Heart right ventricle (tissue), 16 donors: ENCODE results near the gene FYB1. TPM values are rescaled to one million over a fixed set of nuclear protein-coding genes. Genes with fewer than 3 reads are reported as not detected.

Experiments used
- ATAC-seq, 8 donors: fragments of 200-7000 bp; cut with Tn5 transposase; one replicate each; pipeline ENCODE4 v1.9.1; 2020; ENCODE audit warnings: mild to moderate bottlenecking in 8 of 8, moderate library complexity in 8 of 8, moderate number of reproducible peaks in 1 of 8
- DNase-seq, 2 donors: peaks; one replicate each; pipeline ENCODE4 v3.0.0-alpha.2; 2020
- H3K27ac ChIP-seq, 10 donors: fragments of 200-600 bp; sonication (generic) in 2 of 10; one replicate each; pipeline versions ENCODE4 v1.5.0 to v1.8.0; 2020 to 2022; ENCODE audit warnings: mild to moderate bottlenecking in 3 of 10
- H3K27me3 ChIP-seq, 7 donors: fragments of 200-600 bp; one replicate each; pipeline ENCODE4 v1.8.0; 2021 to 2022; ENCODE audit warnings: mild to moderate bottlenecking in 2 of 7
- H3K36me3 ChIP-seq, 9 donors: fragments of 200-600 bp; sonication (generic) in 1 of 9; one replicate each; pipeline versions ENCODE4 v1.5.0 to v1.8.0; 2020 to 2022; ENCODE audit warnings: mild to moderate bottlenecking in 2 of 9
- H3K4me1 ChIP-seq, 9 donors: fragments of 200-600 bp; sonication (generic) in 1 of 9; one replicate each; pipeline versions ENCODE4 v1.5.0 to v1.8.0; 2020 to 2022; ENCODE audit warnings: mild to moderate bottlenecking in 4 of 9
- H3K4me3 ChIP-seq, 10 donors: fragments of 200-600 bp; sonication (generic) in 2 of 10; one replicate each; pipeline versions ENCODE4 v1.5.0 to v1.8.0; 2020 to 2022; ENCODE audit warnings: mild to moderate bottlenecking in 7 of 10, moderate library complexity in 2 of 10
- H3K9me3 ChIP-seq, 11 donors: fragments of 200-600 bp in 10 of 11; sonication (generic) in 2 of 11; one replicate each; pipeline versions ENCODE4 v1.5.0 to v1.8.0; 2013 to 2022; ENCODE audit warnings: mild to moderate bottlenecking in 2 of 11, control low read depth in 1 of 11, moderate library complexity in 1 of 11
- WGBS, 2 donors: extraction: QIAGEN DNeasy Blood & Tissue Kit; methylation state at CpG; one replicate each; pipeline ENCODE4 v1.1.7; 2013; ENCODE audit warnings: inconsistent platforms in 1 of 2; 5-methylcytosine and 5-hydroxymethylcytosine counted together
- intact Hi-C, 10 donors: fragments of 100-400 bp; cut with DNase I; formaldehyde crosslinking; loops; one replicate each; pipeline versions ENCODE4 v1.11.1 to v1.14.2; 2022
- polyA plus RNA-seq, 2 donors: library from polyadenylated mRNA; stranded (reverse); fragments of 200-250 nt; gene quantifications; one replicate each; pipeline ENCODE4 v1.2.3, GENCODE V29; 2013
- total RNA-seq, 10 donors: library from RNA; stranded (reverse); fragmentation: NEBNext Ultra II Directional in 3 of 10; extraction: Animal tissue kit (Norgen Biotek cat#: 25700) in 3 of 10; gene quantifications; one replicate each; pipeline versions ENCODE4 v1.2.1 to v1.2.4, GENCODE V29; 2021 to 2023
- TF ChIP-seq, protein P1 (sequence below), 9 donors: fragments of 200-600 bp; sonication (generic) in 2 of 9; IDR thresholded peaks; one replicate each; pipeline versions ENCODE4 v1.5.0 to v1.8.0; 2021 to 2022; ENCODE audit warnings: antibody characterized with exemption in 9 of 9, mild to moderate bottlenecking in 5 of 9, moderate library complexity in 1 of 9
- donor health status: Arrhythmogenic right ventricular cardiomyopathy.
- donor health status: ischemic (EF 13 %, LVEDD 7.1; RV severe dilation, severe dysfunction).
- donor health status: healthy with polysubstance abuse.
- donor health status: DM: no; HTN: yes; CAD: no.
- donor health status: DM: no; HTN: no; CAD: no.
- donor health status: ischemic (EF 25% LVEDD 6.9; RV normal size, moderate dysfunction).
- donor health status: ischemic (EF 25% LVEDD 5.7; RV mildly dilated, moderate dysfunction).
- donor health status: healthy.
- donor health status: DM: yes; HTN: yes; CAD: no.
- donor health status: Ischemic cardiomyopathy.
- donor health status: ischemic (EF 35%, LVEDD 5.7; RV mildly dilated, moderate dysfunction).
- donor health status: nonischemic (EF 11% LVEDD 7.7; RV severe dilation, severe dysfunction).
- donor health status: DM: yes; HTN: yes; CAD: no.
- donor health status: PGD.
- donor health status: ischemic (EF 29% LVEDD 5.4; RV normal size, mild dysfunction).
- donor health status: nonischemic (EF 23%, LVEDD 6.1; RV moderate dilation, normal function).

Gene FYB1
- total and polyA plus RNA-seq, 12 donors = 0.61 to 33.8 (median 2.3) TPM

DNA sequence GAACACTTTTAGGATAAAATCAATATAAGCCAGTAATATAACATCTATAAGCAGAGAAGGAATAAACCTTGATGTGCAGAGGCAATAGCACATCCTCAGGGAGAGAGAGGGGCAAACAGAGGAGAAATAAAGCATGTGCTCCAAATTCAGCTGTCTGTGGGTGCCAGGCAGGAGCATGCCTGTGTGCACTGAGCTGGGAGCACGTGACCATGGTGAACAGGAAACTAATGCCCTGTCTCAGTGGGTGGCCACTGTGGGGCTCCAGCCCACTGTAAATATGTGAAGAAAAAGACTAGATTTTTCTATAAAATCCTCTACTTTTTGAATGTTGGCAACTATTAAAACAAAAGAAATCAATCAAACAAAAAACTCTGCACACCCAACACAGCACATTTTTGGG lies 55.3 kb downstream of the FYB1 start:
- Histone ChIP-seq H3K27ac (peak overlapping the region in 1 of 10 donors; percentile 27), H3K4me1 (peaks cover 0 to 53% (median 0%) of the 10 kb centered on the region in 9 donors), H3K9me3 (no peaks in the 10 kb centered on the region), H3K27me3 (peaks cover 0 to 8% (median 0%) of the 10 kb centered on the region in 7 donors), H3K4me3 (no peak overlapping the region), H3K36me3 (no peaks in the 10 kb centered on the region)
- ATAC-seq (no peak), DNase-seq (no peak)
- TF ChIP-seq, protein P1, sequence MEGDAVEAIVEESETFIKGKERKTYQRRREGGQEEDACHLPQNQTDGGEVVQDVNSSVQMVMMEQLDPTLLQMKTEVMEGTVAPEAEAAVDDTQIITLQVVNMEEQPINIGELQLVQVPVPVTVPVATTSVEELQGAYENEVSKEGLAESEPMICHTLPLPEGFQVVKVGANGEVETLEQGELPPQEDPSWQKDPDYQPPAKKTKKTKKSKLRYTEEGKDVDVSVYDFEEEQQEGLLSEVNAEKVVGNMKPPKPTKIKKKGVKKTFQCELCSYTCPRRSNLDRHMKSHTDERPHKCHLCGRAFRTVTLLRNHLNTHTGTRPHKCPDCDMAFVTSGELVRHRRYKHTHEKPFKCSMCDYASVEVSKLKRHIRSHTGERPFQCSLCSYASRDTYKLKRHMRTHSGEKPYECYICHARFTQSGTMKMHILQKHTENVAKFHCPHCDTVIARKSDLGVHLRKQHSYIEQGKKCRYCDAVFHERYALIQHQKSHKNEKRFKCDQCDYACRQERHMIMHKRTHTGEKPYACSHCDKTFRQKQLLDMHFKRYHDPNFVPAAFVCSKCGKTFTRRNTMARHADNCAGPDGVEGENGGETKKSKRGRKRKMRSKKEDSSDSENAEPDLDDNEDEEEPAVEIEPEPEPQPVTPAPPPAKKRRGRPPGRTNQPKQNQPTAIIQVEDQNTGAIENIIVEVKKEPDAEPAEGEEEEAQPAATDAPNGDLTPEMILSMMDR (IDR thresholded peaks at IDR 0.05) = no peak
- 35 to 42% methylated on average over 1 of the region's 1 CpG for WGBS, 2 donors
- intact Hi-C loops = no loop called here

DNA sequence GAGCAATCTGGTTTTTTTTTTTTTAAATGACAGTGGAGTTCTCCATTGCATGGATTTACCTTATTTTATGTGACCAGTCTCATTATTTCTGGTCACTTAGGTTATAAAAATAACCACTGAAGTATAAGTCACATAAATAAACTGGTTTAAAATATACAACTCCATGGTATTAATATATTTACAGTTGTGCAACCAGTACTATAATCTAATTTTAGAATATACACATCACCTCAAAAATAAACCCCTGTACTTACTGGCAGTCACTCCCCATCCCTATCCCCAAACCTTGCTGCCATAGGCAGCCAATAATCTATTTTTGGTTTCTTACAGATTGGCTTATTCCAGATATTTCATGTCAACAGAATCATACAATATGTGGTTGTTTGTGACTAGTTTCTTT lies 57.8 kb downstream of the FYB1 start:
- DNase-seq = no peak
- ATAC-seq = peak in 1 of 8 donors; percentile 50
- Histone ChIP-seq H3K9me3 (no peaks in the 10 kb centered on the region), H3K27ac (no peak overlapping the region), H3K36me3 (no peaks in the 10 kb centered on the region), H3K27me3 (peaks cover 0 to 23% (median 0%) of the 10 kb centered on the region in 7 donors), H3K4me3 (no peak overlapping the region), H3K4me1 (peaks cover 0 to 65% (median 0%) of the 10 kb centered on the region in 9 donors)
- intact Hi-C loops = no loop called here
- TF ChIP-seq, protein P1 (IDR thresholded peaks at IDR 0.05) = no peak

DNA sequence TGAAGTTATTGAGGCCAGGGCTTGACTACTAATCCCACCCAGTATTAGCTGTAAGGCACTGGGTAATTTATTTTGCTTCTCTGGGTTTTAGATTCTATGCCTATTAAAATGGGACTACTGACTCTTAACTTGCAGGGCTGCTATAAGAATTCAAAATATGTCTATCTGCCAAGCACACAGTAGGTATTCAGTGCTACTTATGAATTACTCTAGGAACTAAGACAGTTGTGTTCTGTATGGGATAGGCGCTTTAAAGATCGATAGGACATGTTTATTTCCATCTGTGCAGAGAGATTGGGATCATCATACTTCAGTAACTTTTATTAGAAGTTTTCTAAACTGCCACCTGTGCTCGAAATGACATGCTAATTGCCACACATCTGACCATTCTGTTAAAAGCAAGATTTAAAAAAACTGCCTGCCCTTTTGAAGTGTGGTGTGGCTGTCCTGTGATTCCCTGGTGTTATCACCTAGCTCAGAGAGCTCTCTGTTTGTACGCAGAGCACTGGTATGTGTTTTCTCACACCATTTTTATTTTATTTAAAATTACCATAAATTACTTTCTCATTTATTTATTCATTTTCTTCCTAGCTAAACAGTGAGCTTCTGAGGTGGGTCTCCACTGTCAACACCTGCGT lies 58.7 kb downstream of the FYB1 start:
- ATAC-seq = no peak
- Histone ChIP-seq H3K4me1 (peaks cover 0 to 72% (median 0%) of the 10 kb centered on the region in 9 donors), H3K27ac (no peak overlapping the region), H3K36me3 (no peaks in the 10 kb centered on the region), H3K9me3 (no peaks in the 10 kb centered on the region), H3K27me3 (peaks cover 0 to 23% (median 0%) of the 10 kb centered on the region in 7 donors), H3K4me3 (no peak overlapping the region)
- intact Hi-C loops = no loop called here
- DNase-seq = no peak
- 68% methylated on average over 5 of the region's 5 CpGs for WGBS, 2 donors
- TF ChIP-seq, protein P1 (IDR thresholded peaks at IDR 0.05) = no peak

DNA sequence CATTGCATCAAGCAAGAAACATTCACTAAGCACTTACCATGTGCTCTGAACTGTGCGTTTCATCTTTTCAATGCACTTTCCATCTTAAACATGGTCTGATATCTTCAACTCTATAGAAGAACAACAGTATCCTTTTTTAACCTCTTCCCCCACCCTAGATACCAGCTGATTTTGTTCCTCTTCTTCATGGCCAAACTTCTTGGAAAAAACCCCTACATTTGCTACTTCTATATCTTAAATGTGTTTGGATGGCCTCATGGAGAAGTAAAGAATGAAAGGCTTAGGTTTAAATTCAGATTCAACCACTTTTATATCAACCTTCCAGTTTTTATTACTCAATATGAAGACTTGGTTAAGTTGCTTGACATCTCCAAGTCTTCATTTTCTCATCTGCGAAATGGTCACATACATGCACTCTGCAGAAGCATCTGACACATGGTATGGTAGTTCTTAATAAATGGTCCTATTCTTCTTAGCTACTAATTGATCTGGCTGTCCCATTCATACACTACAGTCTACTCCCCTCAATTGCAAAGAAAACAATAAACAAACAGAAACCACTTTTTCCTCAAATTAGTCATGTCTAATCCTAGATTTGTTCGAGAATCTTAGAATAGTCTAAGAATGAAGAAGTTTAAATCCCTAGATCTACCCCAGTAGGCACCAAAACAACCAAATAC lies 59.4 kb downstream of the FYB1 start:
- H3K36me3 ChIP-seq = no peaks in the 10 kb centered on the region
- WGBS, 2 donors = 89 to 90% methylated on average over 3 of the region's 3 CpGs
- DNase-seq = no peak
- H3K4me3 ChIP-seq = no peak overlapping the region
- peaks cover 0 to 69% (median 0%) of the 10 kb centered on the region in 9 donors for H3K4me1 ChIP-seq
- intact Hi-C loops = loop anchor here in 1 of 10 donors (5.0 kb wide), 1 partner anchor 122 kb away; no protein-coding TSS in a partner anchor
- TF ChIP-seq, protein P1 (IDR thresholded peaks at IDR 0.05) = no peak
- ATAC-seq = no peak
- H3K27me3 ChIP-seq = peaks cover 0 to 23% (median 0%) of the 10 kb centered on the region in 7 donors
- H3K27ac ChIP-seq = no peak overlapping the region
- no peaks in the 10 kb centered on the region for H3K9me3 ChIP-seq
